K562 (cell line): ENCODE measurements around the gene DNAJC8. TPM values are rescaled to one million over a fixed set of nuclear protein-coding genes. Genes with fewer than 3 reads are reported as not detected.

Experiments used
- BDP1 ChIP-seq: IDR thresholded peaks from 3 replicates; pipeline ENCODE4 v1.6.1; 2011; ENCODE audit not compliant: insufficient read length, insufficient read depth
- CCAR2 ChIP-seq: fragments of 200-400 bp; formaldehyde crosslinking; IDR thresholded peaks from 2 replicates; pipeline ENCODE4 v1.6.1; 2017; ENCODE audit warnings: mild to moderate bottlenecking, low read depth, low read length
- FOXK1 ChIP-seq: sonication (generic); formaldehyde crosslinking; IDR thresholded peaks from 2 replicates; pipeline ENCODE4 v1.8.0; 2022; ENCODE audit warnings: missing genetic modification reagents, mild to moderate bottlenecking, borderline replicate concordance
- FOXP4 ChIP-seq: sonication (generic); formaldehyde crosslinking; IDR thresholded peaks from 2 replicates; pipeline ENCODE4 v1.8.0; 2022; ENCODE audit warnings: mild to moderate bottlenecking, missing genetic modification reagents, borderline replicate concordance
- MCM5 ChIP-seq: fragments of 450-650 bp; IDR thresholded peaks from 2 replicates; pipeline ENCODE4 v1.6.1; 2016; ENCODE audit warnings: low read depth
- NCOA4 ChIP-seq: fragments of 450-650 bp; IDR thresholded peaks from 2 replicates; pipeline ENCODE4 v1.6.1; 2018; ENCODE audit warnings: mild to moderate bottlenecking; ENCODE audit not compliant: partially characterized antibody
- PTTG1 ChIP-seq: fragments of 450-650 bp; IDR thresholded peaks from 2 replicates; pipeline ENCODE4 v1.6.1; 2016; ENCODE audit warnings: low read depth, mild to moderate bottlenecking, missing genetic modification characterization, missing compliant biosample characterization
- TEAD1 ChIP-seq, 2 experiments: fragments of 450-650 bp in 1 of 2; sonication (generic) in 1 of 2; formaldehyde crosslinking; IDR thresholded peaks; 2 replicates each; pipeline versions ENCODE4 v1.4.0 to v1.8.0; 2020 to 2022; ENCODE audit warnings: mild to moderate bottlenecking in 2 of 2, missing genetic modification reagents in 1 of 2
- TFAM ChIP-seq: fragments of 250-450 bp; sonication (Bioruptor Pico); conservative IDR thresholded peaks from 2 replicates; pipeline ENCODE4 v1.5.0; 2021; ENCODE audit warnings: mild to moderate bottlenecking, moderate library complexity
- TRIM28 ChIP-seq: fragments of 450-650 bp; IDR thresholded peaks from 2 replicates; pipeline ENCODE4 v1.6.1; 2017
- ZNF445 ChIP-seq: fragments of 250-450 bp; sonication (Bioruptor Pico); IDR thresholded peaks from 2 replicates; pipeline ENCODE4 v1.4.0; 2020; ENCODE audit warnings: low read depth, mild to moderate bottlenecking, moderate library complexity
- polyA plus RNA-seq, 8 experiments: library from polyadenylated mRNA; depleted of rRNA in 4 of 8; stranded (reverse) in 5 of 8; unstranded in 3 of 8; fragments of >200 nt; fragmentation: Nextera tagmentation in 2 of 8; fragmentation: Illumina TruSeq in 1 of 8; extraction: Ambion mirVana in 2 of 8; extraction: Trizol in 1 of 8; gene quantifications; 2 replicates each; pipeline versions ENCODE4 v1.2.1 to v1.2.3, GENCODE V29; 2011 to 2014; ENCODE audit warnings: inconsistent platforms in 1 of 8, missing spikeins in 1 of 8
- total RNA-seq, 7 experiments: library from RNA; depleted of rRNA in 6 of 7; stranded (reverse); fragments of >200 nt in 6 of 7; fragmentation: Illumina TruSeq in 2 of 7; extraction: Trizol in 2 of 7; gene quantifications; 2 replicates each; pipeline versions ENCODE4 v1.2.1 to v1.2.3, GENCODE V29; 2011 to 2021; ENCODE audit warnings: low replicate concordance in 1 of 7
- TF ChIP-seq, protein P1 (sequence below): fragments of 450-650 bp; IDR thresholded peaks from 2 replicates; pipeline ENCODE4 v1.6.1; 2016; ENCODE audit warnings: missing biosample characterization, missing genetic modification characterization
- TF ChIP-seq, protein P2 (sequence below), 2 experiments: fragments of 450-650 bp in 1 of 2; sonication (generic) in 1 of 2; formaldehyde crosslinking in 1 of 2; IDR thresholded peaks; 2 replicates each; pipeline versions ENCODE4 v1.7.1 to v1.9.0; 2016 to 2022; ENCODE audit warnings: inconsistent platforms in 1 of 2, mild to moderate bottlenecking in 1 of 2, missing genetic modification reagents in 1 of 2
- TF ChIP-seq, protein P3 (sequence below): IDR thresholded peaks from 2 replicates; pipeline ENCODE4 v1.6.1; 2011; ENCODE audit not compliant: insufficient read length; ENCODE audit errors: extremely low read depth

DNAJC8 gene
- total and polyA plus RNA-seq, 9 of the 15 experiments (the other 6 are each of a cell fraction or from before 2014, with no cell fraction given): 143 to 508 (median 209) TPM

- TF ChIP-seq, protein P1, sequence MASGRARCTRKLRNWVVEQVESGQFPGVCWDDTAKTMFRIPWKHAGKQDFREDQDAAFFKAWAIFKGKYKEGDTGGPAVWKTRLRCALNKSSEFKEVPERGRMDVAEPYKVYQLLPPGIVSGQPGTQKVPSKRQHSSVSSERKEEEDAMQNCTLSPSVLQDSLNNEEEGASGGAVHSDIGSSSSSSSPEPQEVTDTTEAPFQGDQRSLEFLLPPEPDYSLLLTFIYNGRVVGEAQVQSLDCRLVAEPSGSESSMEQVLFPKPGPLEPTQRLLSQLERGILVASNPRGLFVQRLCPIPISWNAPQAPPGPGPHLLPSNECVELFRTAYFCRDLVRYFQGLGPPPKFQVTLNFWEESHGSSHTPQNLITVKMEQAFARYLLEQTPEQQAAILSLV (tag): no peak
- no peak for TF ChIP-seq MCM5
- no peak for TF ChIP-seq FOXP4 (CRISPR knock-in tag)
- no peak for TF ChIP-seq CCAR2
- TF ChIP-seq PTTG1: no peak
- no peak for TF ChIP-seq TEAD1 (CRISPR knock-in tag; IDR thresholded peaks at IDR 0.05)
- TF ChIP-seq, protein P2, sequence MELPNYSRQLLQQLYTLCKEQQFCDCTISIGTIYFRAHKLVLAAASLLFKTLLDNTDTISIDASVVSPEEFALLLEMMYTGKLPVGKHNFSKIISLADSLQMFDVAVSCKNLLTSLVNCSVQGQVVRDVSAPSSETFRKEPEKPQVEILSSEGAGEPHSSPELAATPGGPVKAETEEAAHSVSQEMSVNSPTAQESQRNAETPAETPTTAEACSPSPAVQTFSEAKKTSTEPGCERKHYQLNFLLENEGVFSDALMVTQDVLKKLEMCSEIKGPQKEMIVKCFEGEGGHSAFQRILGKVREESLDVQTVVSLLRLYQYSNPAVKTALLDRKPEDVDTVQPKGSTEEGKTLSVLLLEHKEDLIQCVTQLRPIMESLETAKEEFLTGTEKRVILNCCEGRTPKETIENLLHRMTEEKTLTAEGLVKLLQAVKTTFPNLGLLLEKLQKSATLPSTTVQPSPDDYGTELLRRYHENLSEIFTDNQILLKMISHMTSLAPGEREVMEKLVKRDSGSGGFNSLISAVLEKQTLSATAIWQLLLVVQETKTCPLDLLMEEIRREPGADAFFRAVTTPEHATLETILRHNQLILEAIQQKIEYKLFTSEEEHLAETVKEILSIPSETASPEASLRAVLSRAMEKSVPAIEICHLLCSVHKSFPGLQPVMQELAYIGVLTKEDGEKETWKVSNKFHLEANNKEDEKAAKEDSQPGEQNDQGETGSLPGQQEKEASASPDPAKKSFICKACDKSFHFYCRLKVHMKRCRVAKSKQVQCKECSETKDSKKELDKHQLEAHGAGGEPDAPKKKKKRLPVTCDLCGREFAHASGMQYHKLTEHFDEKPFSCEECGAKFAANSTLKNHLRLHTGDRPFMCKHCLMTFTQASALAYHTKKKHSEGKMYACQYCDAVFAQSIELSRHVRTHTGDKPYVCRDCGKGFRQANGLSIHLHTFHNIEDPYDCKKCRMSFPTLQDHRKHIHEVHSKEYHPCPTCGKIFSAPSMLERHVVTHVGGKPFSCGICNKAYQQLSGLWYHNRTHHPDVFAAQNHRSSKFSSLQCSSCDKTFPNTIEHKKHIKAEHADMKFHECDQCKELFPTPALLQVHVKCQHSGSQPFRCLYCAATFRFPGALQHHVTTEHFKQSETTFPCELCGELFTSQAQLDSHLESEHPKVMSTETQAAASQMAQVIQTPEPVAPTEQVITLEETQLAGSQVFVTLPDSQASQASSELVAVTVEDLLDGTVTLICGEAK (IDR thresholded peaks at IDR 0.05): 0 out of 2 replicates have a peak, but pooled peaks have one; percentile 7
- TF ChIP-seq, protein P2 (CRISPR knock-in tag; IDR thresholded peaks at IDR 0.05): no peak
- TF ChIP-seq, protein P3, sequence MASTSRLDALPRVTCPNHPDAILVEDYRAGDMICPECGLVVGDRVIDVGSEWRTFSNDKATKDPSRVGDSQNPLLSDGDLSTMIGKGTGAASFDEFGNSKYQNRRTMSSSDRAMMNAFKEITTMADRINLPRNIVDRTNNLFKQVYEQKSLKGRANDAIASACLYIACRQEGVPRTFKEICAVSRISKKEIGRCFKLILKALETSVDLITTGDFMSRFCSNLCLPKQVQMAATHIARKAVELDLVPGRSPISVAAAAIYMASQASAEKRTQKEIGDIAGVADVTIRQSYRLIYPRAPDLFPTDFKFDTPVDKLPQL: no peak
- no peak for TF ChIP-seq TFAM (CRISPR knock-in tag)
- no peak for TF ChIP-seq TRIM28
- no peak for TF ChIP-seq BDP1
- no peak for TF ChIP-seq NCOA4
- no peak for TF ChIP-seq FOXK1 (CRISPR knock-in tag)
- no peak for TF ChIP-seq ZNF445 (CRISPR knock-in tag)
Observed at GRCh38 chr1:28173151-28173979, 59.5 kb downstream of the DNAJC8 start (continued).
